GM18873 (cell line): Measurements from ENCODE around the gene PPFIBP1.
A peak's percentile ranks its signal among the peaks of the same experiment; 100 is the strongest.

Experiments
- ATAC-seq: cut with Tn5 transposase; IDR thresholded peaks from one replicate; pipeline ENCODE4 v1.9.1; 2021; ENCODE audit warnings: mild to moderate bottlenecking, moderate library complexity, moderate number of reproducible peaks; ENCODE audit not compliant: unreplicated experiment, low FRiP score

PPFIBP1 gene

GRCh38 chr12:27689558-27690180, 165.7 kb downstream of the PPFIBP1 start:
- no peak for ATAC-seq

- ATAC-seq, result no peak
Measured at GRCh38 chr12:27693403-27693802, 169.4 kb downstream of the PPFIBP1 start.

GRCh38 chr12:27695556-27696292, 171.7 kb downstream of the PPFIBP1 start:
- ATAC-seq, result no peak

- no peak for ATAC-seq
Measured at GRCh38 chr12:27696293-27696652, 172.3 kb downstream of the PPFIBP1 start, which contains the start of gene REP15. Gene REP15, plus strand, starts transcription at chr12:27696447. Its CDS starts 116 bp downstream, at chr12:27696563.

GRCh38 chr12:27696864-27697564, 173.0 kb downstream of the PPFIBP1 start:
- no peak for ATAC-seq

GRCh38 chr12:27703720-27704452, 179.9 kb downstream of the PPFIBP1 start:
- ATAC-seq, result peak; percentile 79

- ATAC-seq, result no peak
Measured at GRCh38 chr12:27705263-27705662, 181.3 kb downstream of the PPFIBP1 start.

- ATAC-seq, result no peak
Measured at GRCh38 chr12:27707216-27707615, 183.2 kb downstream of the PPFIBP1 start.

GRCh38 chr12:27709212-27709931, 185.4 kb downstream of the PPFIBP1 start:
- ATAC-seq, result no peak

- ATAC-seq, result peak; percentile 28
Measured at GRCh38 chr12:27709932-27710591, 186.1 kb downstream of the PPFIBP1 start.

- peak; percentile 95 for ATAC-seq
Measured at GRCh38 chr12:27710592-27711316, 186.7 kb downstream of the PPFIBP1 start, which contains the start of gene MRPS35. Gene MRPS35, plus strand, starts transcription at chr12:27710832. Its CDS starts 12 bp downstream, at chr12:27710844.

GRCh38 chr12:27711317-27711682, 187.3 kb downstream of the PPFIBP1 start:
- ATAC-seq, result no peak

GRCh38 chr12:27711967-27712366, 188.0 kb downstream of the PPFIBP1 start:
- ATAC-seq, result no peak

- ATAC-seq, result no peak
Measured at GRCh38 chr12:27723212-27723611, 199.2 kb downstream of the PPFIBP1 start.

GRCh38 chr12:27730097-27730588, 206.1 kb downstream of the PPFIBP1 start:
- no peak for ATAC-seq

- ATAC-seq, result no peak
Measured at GRCh38 chr12:27732281-27732680, 208.3 kb downstream of the PPFIBP1 start.

- ATAC-seq, result no peak
Measured at GRCh38 chr12:27733052-27733656, 209.1 kb downstream of the PPFIBP1 start.

GRCh38 chr12:27733791-27734190, 209.8 kb downstream of the PPFIBP1 start:
- ATAC-seq, result no peak
